HG02884 (cell line): Measurements from ENCODE around the gene PKNOX1.
"Not testable (repeated sequence)": the region's sequence is repeated elsewhere in the genome, so short reads cannot be mapped to it uniquely, and the experiment has no call there.

ENCODE experiments used
- ATAC-seq: cut with Tn5 transposase; IDR thresholded peaks from one replicate; pipeline ENCODE4 v1.9.1; 2021; ENCODE audit warnings: mild to moderate bottlenecking, moderate library complexity; ENCODE audit not compliant: unreplicated experiment

PKNOX1 gene

DNA sequence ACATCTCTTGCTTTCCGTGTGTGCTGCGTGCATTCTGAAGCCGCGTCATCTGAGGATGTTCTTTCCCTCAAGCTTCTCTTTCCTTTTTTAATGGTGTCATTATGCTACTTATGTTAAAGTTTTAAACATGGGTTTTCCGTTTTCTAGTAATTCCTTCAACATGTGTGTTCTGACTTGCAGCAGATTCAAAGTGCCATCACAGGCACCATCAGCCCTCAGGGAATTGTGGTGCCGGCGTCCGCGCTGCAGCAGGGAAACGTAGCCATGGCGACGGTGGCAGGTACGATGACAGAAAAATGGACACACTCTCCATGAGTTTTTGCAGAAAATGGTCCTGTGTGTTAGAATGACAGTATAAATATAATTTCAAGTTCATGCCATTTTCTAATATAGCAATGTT, 42.4 kb downstream of the PKNOX1 start:
- ATAC-seq: no peak

- ATAC-seq: no peak
Observed at GRCh38 chr21:43018519-43018918, 44.2 kb downstream of the PKNOX1 start.

- ATAC-seq: no peak
Observed at GRCh38 chr21:43020177-43020576, 45.8 kb downstream of the PKNOX1 start.

- ATAC-seq: no peak
Observed at GRCh38 chr21:43020771-43021170, 46.4 kb downstream of the PKNOX1 start.

GRCh38 chr21:43021191-43021590, 46.8 kb downstream of the PKNOX1 start:
- ATAC-seq: no peak

- no peak for ATAC-seq
Observed at GRCh38 chr21:43021756-43022600, 47.6 kb downstream of the PKNOX1 start.

DNA sequence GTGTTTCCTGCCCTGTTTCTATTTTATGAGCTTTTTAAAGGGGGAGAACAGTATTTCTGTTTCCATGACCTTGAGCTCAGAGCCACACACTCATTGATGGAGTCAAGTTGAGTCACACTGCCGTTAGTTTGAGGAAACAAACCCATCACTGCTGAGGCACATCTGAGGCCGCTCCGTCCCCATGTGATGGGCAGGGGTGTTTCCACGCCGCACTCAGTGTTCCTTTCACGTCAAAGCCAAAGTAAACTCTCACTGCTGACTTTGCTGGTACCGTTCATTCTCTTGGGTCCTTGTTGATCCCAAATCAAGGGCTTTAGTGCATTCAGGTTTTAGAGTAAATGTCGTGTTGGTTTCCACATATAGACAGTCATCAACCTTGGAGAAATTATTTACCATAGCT, 48.8 kb downstream of the PKNOX1 start:
- no peak for ATAC-seq

DNA sequence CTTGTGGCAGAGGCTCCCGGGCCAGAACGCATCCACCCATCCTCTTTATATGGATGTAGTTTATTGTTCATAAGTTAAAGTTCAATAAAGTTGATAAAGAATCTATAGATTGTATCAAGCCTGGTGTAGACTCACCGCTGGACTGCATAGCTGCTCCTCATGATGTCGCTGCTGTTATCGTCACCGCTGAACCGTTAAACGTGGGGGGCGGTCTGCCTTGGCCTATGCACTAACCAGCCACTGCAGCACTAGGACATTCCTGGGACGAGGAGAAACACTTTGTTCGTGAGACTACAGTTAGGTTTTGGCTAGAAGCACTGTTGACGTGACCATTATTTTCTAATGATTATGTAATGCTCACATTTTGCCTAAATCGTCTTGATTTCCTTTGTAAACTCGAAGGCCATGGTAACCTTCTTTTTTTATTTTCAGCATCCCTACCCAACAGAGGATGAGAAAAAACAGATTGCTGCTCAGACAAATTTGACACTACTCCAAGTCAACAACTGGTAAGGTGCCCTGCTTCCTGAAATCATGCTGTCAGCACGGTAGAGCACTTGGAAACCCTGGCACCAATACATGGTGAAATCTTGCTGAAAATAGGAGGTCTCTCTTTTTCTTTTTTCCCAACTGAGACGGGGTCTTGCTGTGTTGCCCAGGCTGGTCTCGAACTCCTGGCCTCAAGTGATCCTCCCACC, 50.2 kb downstream of the PKNOX1 start:
- ATAC-seq: no peak

- ATAC-seq: no peak
Observed at GRCh38 chr21:43025636-43026180, 51.3 kb downstream of the PKNOX1 start.

DNA sequence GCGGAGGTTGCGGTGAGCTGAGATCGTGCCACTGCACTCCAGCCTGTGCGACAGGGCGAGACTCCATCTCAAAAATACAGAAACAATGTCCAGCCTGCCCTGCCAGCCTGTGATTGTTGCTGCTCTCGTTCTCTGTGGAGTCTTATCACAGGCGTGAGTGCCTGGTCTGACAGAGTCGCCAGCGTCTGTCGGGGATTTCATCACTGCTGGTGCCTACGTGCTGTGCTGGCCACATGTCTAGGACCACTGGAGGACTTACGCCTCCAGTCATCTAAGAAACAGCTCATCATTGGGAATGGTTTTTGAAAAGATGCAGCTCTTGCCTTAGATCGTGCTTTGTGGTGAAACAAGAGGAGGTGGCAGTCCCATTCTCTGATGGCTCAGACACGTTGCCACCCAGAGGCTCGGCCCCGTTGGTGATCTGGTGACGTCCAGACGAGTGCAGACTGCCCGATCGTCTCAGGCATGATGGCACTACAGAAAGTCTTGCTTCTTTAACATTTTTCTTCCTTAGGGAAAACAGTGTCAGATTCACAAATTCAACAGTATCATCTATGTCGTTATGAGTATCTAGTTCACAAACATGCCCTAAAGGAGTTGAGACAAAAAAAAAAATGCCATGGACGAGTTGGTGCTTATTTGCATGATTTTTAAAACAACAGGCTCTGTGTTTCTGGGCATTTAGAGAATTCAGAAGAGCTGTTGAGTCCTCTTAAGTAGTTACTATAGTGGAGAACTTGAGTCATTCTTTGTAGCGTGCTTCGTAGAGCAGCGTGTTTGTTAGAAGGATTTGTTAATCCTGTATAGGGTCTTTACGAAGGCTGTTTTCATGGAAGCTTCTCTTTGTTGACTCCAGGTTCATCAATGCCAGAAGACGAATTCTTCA, 53.7 kb downstream of the PKNOX1 start:
- no peak for ATAC-seq

DNA sequence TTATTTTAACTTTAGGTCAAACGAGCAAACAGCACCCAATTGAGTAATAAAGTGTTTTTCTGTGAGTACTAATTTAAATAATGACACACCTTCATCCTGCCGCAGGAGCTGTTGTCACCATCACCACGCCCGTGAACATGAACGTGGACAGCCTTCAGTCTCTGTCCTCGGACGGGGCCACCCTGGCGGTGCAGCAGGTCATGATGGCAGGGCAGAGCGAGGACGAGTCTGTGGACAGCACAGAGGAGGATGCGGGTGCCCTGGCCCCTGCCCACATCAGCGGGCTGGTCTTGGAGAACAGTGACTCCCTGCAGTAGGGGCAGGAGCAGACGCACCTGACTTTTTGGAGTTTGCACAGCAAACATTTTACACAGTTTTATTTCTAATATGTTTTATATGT, 55.4 kb downstream of the PKNOX1 start:
- ATAC-seq: no peak

DNA sequence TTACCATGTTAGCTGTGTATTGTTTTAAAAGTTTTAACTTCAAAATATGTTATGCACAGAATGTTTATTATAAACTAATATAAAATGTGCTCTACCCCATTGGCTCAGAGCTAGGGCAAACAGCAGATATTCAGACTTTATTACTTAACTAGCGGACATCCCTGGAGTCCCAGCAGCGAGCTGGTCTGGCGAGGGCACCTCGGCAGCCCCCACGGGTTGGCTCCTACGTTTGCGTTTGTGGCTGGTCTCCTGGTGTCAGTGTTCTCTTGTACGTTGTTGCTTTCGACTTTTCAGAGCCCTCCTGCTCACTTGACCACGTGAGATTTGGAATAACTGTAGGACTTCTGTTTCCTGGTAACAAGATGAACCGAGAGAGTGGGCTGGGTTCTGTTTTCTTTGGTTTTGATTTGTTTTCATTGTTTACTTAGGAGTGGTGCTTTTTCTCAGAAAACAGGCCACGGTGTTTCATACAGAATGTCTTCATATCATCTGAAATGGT, 56.8 kb downstream of the PKNOX1 start:
- no peak for ATAC-seq

- no peak for ATAC-seq
Observed at GRCh38 chr21:43034101-43034500, 59.7 kb downstream of the PKNOX1 start.

DNA sequence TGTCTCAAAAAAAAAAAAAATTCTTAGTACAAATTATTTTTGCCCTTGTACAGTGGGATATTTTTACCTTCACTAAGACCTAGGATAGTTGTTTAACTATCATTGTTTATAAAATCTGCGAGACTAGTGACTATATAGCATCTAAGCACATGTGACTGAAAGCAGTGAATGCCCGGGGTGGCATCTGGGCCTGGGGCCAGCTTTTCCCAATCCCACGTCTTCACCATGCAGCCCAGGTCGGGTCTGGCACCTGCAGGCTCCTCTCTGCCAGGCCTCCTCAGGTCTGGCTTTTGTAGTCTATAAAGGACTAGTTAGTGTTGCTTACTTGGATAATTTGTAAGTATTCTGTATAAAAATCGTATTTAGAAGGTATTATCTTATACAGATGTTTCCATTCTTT, 60.5 kb downstream of the PKNOX1 start:
- no peak for ATAC-seq

DNA sequence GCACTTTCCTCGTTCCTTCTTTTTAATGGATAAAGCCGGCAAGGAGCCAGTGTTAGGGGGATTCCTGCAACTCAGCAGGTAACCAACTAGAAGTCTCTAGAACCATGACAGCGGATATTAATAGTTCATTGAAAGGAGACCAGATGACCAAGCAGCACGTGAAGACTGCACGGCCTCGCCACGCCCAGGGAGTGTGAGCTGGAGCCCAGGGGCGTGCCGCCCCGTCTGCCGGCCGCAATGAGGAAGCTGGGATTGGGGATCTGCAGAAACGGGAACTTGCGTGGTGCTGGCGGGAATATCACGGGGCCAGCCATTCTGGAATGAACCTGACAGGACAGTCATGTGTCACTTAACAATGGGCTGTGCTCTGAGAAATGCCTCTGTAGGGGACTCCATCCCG, 62.5 kb downstream of the PKNOX1 start:
- ATAC-seq: not testable (repeated sequence)

GRCh38 chr21:43037918-43038658, 63.7 kb downstream of the PKNOX1 start:
- not testable (repeated sequence) for ATAC-seq

DNA sequence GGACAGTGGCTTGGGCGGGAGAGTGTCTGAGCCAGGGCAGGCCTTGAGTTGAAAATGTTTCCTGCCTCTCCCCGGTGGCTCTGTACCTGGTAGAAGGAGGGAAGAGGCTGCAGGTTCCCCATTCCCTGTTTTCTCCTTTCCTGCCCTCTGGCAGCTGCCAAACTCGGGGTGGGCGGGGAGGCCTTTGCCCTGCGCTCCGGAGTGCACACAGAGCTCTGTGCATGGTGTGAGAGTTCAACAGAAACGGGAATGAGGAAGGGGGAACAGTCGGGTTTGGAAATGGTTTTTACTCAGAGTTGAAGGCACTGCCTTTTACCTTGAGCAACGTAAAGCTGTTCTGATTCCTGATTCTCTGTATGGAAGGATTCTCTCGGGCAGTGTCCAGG, 64.3 kb downstream of the PKNOX1 start:
- not testable (repeated sequence) for ATAC-seq

- ATAC-seq: not testable (repeated sequence)
Observed at GRCh38 chr21:43042169-43042568, 67.8 kb downstream of the PKNOX1 start.

- ATAC-seq: not testable (repeated sequence)
Observed at GRCh38 chr21:43043291-43043690, 68.9 kb downstream of the PKNOX1 start.

DNA sequence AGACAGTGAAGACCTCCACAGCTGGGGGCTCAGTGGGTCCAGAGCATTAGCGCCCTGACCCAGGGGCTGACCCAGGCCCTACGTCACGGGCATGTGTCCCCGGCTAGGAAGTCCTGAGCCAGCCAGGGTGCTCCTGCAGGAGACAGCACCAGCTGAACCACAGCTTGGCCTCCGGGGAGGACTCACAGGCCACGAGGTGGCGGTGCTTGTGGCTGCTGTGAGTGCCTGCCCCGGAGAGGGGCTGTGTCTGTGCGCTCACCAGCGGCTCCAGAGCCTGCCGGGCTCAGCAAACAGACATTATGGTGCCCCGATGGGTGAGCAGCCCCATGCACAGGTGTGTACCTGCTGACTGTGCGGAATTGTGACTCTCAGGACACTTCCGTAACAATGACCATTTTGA, 70.2 kb downstream of the PKNOX1 start:
- ATAC-seq: not testable (repeated sequence)
